Astrocyte (in vitro differentiated cells and primary cell): ENCODE results near the gene PELO. TPM values are rescaled to one million over a fixed set of nuclear protein-coding genes. Genes with fewer than 3 reads are reported as not detected.

ENCODE experiments used
- DNase-seq: peaks from one replicate; pipeline ENCODE4 v3.0.0-alpha.2; 2010; ENCODE audit warnings: low read depth
- FAIRE-seq: peaks from 2 replicates; lab custom pipeline; 2011; peaks lifted over from hg19 to GRCh38; lab: Jason Lieb, UNC
- H2AFZ ChIP-seq: 2 replicates; pipeline ENCODE4 v1.6.0; 2012; ENCODE audit warnings: low read depth, low read length, inconsistent platforms
- H3K27ac ChIP-seq: 2 replicates; pipeline ENCODE4 v1.5.1; 2011; ENCODE audit warnings: low read depth, low read length, inconsistent platforms
- H3K27me3 ChIP-seq: 2 replicates; pipeline ENCODE4 v1.6.0; 2011; ENCODE audit warnings: low read length, inconsistent platforms; ENCODE audit not compliant: insufficient read depth
- H3K36me3 ChIP-seq: 2 replicates; pipeline ENCODE4 v1.5.1; 2011; ENCODE audit warnings: low read length, inconsistent platforms; ENCODE audit not compliant: insufficient read depth
- H3K4me1 ChIP-seq: 2 replicates; pipeline ENCODE4 v1.5.1; 2011; ENCODE audit warnings: low read length, inconsistent platforms; ENCODE audit not compliant: insufficient read depth
- H3K4me2 ChIP-seq: 2 replicates; pipeline ENCODE4 v1.6.0; 2012; ENCODE audit warnings: low read length, inconsistent platforms
- H3K4me3 ChIP-seq: 2 replicates; pipeline ENCODE4 v1.5.1; 2011; ENCODE audit warnings: low read depth, mild to moderate bottlenecking, low read length, inconsistent platforms; ENCODE audit not compliant: insufficient read depth
- H3K79me2 ChIP-seq: 2 replicates; pipeline ENCODE4 v1.6.0; 2012; ENCODE audit warnings: mild to moderate bottlenecking, low read length, inconsistent platforms; ENCODE audit not compliant: insufficient read depth
- H3K9ac ChIP-seq: 2 replicates; pipeline ENCODE4 v1.6.0; 2012; ENCODE audit warnings: mild to moderate bottlenecking, low read length, inconsistent platforms
- H3K9me3 ChIP-seq: 2 replicates; pipeline ENCODE4 v1.5.1; 2012; ENCODE audit warnings: low read depth, mild to moderate bottlenecking, low read length, inconsistent platforms; ENCODE audit not compliant: insufficient read depth
- H4K20me1 ChIP-seq: 2 replicates; pipeline ENCODE4 v1.6.0; 2012; ENCODE audit warnings: low read length, inconsistent platforms; ENCODE audit not compliant: insufficient read depth
- H3K27ac Mint-ChIP-seq: one replicate; pipeline ENCODE4 v1.8.0; 2021; ENCODE audit warnings: mild to moderate bottlenecking, mixed read lengths; ENCODE audit not compliant: unreplicated experiment
- H3K27me3 Mint-ChIP-seq: one replicate; pipeline ENCODE4 v1.8.0; 2021; ENCODE audit warnings: low read depth, mixed read lengths; ENCODE audit not compliant: unreplicated experiment
- H3K36me3 Mint-ChIP-seq: one replicate; pipeline ENCODE4 v1.8.0; 2021; ENCODE audit warnings: low read depth, mixed read lengths; ENCODE audit not compliant: unreplicated experiment
- H3K4me1 Mint-ChIP-seq: one replicate; pipeline ENCODE4 v1.8.0; 2021; ENCODE audit warnings: low read depth, mixed read lengths; ENCODE audit not compliant: unreplicated experiment
- H3K4me3 Mint-ChIP-seq: one replicate; pipeline ENCODE4 v1.8.0; 2021; ENCODE audit warnings: mild to moderate bottlenecking, moderate library complexity, mixed read lengths; ENCODE audit not compliant: unreplicated experiment
- H3K9me3 Mint-ChIP-seq: one replicate; pipeline ENCODE4 v1.8.0; 2021; ENCODE audit warnings: mild to moderate bottlenecking, mixed read lengths; ENCODE audit not compliant: unreplicated experiment
- CTCF ChIP-seq: IDR thresholded peaks from 2 replicates; pipeline ENCODE4 v1.5.1; 2011; ENCODE audit warnings: low read depth, mild to moderate bottlenecking, inconsistent platforms, low read length, moderate library complexity; ENCODE audit not compliant: insufficient read depth
- EZH2 ChIP-seq: IDR thresholded peaks from 2 replicates; pipeline ENCODE4 v1.6.1; 2012; ENCODE audit warnings: mild to moderate bottlenecking, low read length, inconsistent platforms; ENCODE audit not compliant: insufficient read depth
- total RNA-seq: library from RNA; stranded (reverse); gene quantifications from 2 replicates; pipeline ENCODE4 v1.2.1, GENCODE V29; 2021

PELO gene
- total RNA-seq, 1 donor from 2014 or later = 75.8 TPM

DNA sequence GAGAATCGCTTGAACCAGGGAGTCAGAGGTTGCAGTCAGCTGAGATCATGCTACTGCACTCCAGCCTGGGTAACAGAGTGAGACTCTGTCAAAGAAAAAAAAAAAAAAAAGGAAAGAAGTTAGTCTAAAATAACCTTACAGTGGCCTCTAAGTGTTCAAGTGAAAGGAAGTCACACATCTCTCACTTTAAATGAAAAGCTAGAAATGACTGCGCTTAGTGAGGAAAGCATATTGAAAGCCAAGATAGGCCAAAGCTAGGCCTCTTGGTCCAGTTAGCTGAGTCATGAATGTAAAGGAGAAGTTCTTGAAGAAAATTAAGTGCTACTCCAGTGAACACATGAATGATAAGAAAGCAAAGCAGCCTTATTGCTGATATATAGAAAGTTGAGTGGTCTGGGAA, 38.1 kb downstream of the PELO start:
- H3K27ac Mint-ChIP-seq = no peak overlapping the region
- DNase-seq = no peak
- no peak overlapping the region for H3K27ac ChIP-seq
- H3K36me3 ChIP-seq = no peaks in the 10 kb centered on the region
- H3K9me3 Mint-ChIP-seq = no peaks in the 10 kb centered on the region
- H3K36me3 Mint-ChIP-seq = peaks cover 5% of the 10 kb centered on the region
- no peak overlapping the region for H3K4me3 ChIP-seq
- no peak overlapping the region for H2AFZ ChIP-seq
- H3K27me3 Mint-ChIP-seq = no peaks in the 10 kb centered on the region
- no peaks in the 10 kb centered on the region for H3K79me2 ChIP-seq
- peaks cover 6% of the 10 kb centered on the region for H3K4me1 Mint-ChIP-seq
- H3K9me3 ChIP-seq = peaks cover 3% of the 10 kb centered on the region
- no peak for TF ChIP-seq CTCF
- no peak overlapping the region for H3K9ac ChIP-seq
- H3K27me3 ChIP-seq = no peaks in the 10 kb centered on the region
- H3K4me1 ChIP-seq = no peaks in the 10 kb centered on the region
- no peak for FAIRE-seq
- H3K4me3 Mint-ChIP-seq = no peak overlapping the region
- no peak overlapping the region for H3K4me2 ChIP-seq
- H4K20me1 ChIP-seq = no peaks in the 10 kb centered on the region

DNA sequence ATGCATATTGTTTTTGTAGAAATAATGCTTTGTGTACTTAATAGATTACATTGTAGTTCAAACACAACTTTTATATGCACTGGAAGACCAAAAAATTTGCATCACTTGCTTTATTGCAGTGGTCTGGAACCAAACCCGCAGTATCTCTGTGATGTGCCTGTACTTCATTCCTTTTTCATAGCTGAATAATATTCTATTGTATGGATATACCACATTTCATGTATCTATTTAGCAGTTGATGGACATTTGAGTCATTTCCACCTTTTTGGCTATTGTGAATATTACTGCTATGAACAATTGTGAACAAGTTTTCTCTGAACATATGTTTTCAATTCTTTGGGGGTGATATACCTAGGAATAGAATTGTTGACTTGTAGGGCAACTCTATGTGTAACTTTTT, 40.1 kb downstream of the PELO start:
- no peak for DNase-seq
- Histone ChIP-seq H3K36me3 (no peaks in the 10 kb centered on the region), H3K9me3 (peaks cover 3% of the 10 kb centered on the region), H3K9ac (no peak overlapping the region), H3K4me1 (no peaks in the 10 kb centered on the region), H3K4me3 (no peak overlapping the region), H3K4me2 (no peak overlapping the region), H3K27me3 (no peaks in the 10 kb centered on the region), H2AFZ (no peak overlapping the region), H4K20me1 (no peaks in the 10 kb centered on the region), H3K27ac (no peak overlapping the region), H3K79me2 (no peaks in the 10 kb centered on the region)
- Mint-ChIP-seq H3K9me3 (no peaks in the 10 kb centered on the region), H3K27me3 (no peaks in the 10 kb centered on the region), H3K4me1 (peaks cover 16% of the 10 kb centered on the region), H3K4me3 (no peak overlapping the region), H3K27ac (no peak overlapping the region), H3K36me3 (peaks cover 5% of the 10 kb centered on the region)
- no peak for TF ChIP-seq EZH2
- FAIRE-seq = no peak

DNA sequence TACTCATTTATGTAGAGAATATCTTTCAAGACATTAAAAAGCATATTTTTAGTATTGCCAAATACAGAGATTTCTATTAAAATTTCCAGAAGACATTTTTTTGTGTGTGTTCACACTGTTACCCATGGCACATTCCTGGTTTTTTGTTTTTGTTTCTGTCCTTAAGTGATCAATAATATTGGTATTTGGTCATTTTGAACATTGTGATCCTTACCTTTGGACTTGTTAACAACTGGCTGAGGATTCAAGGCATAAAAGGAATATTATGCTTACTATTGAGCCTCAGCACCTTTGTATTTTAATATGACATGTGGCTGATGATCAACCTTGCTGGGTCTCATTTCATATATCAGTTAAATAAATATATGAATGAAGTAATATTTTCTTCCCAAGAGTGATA, 41.9 kb downstream of the PELO start:
- FAIRE-seq = no peak
- H3K36me3 ChIP-seq = no peaks in the 10 kb centered on the region
- H3K4me1 ChIP-seq = no peaks in the 10 kb centered on the region
- Mint-ChIP-seq H3K9me3 (no peaks in the 10 kb centered on the region), H3K4me1 (peaks cover 16% of the 10 kb centered on the region), H3K36me3 (peaks cover 3% of the 10 kb centered on the region), H3K27me3 (no peaks in the 10 kb centered on the region), H3K4me3 (no peak overlapping the region), H3K27ac (no peak overlapping the region)
- peaks cover 3% of the 10 kb centered on the region for H3K9me3 ChIP-seq
- no peak for DNase-seq
- H3K9ac ChIP-seq = no peak overlapping the region
- no peak overlapping the region for H3K27ac ChIP-seq
- no peak overlapping the region for H3K4me2 ChIP-seq
- H4K20me1 ChIP-seq = no peaks in the 10 kb centered on the region
- H3K4me3 ChIP-seq = no peak overlapping the region
- no peaks in the 10 kb centered on the region for H3K27me3 ChIP-seq
- H2AFZ ChIP-seq = no peak overlapping the region
- no peak for TF ChIP-seq EZH2
- TF ChIP-seq CTCF = no peak
- H3K79me2 ChIP-seq = no peaks in the 10 kb centered on the region
